ENCODE measurements around the gene SEC62. TPM values are rescaled to one million over a fixed set of nuclear protein-coding genes. Genes with fewer than 3 reads are reported as not detected.

The SEC62 gene
- total and polyA plus RNA-seq, 2 experiments from 2014 or later: 45.4 to 138 TPM

- no peaks in the 10 kb centered on the region for H3K9me2 ChIP-seq (replicated peaks; ENCODE audit: insufficient read depth)
- no peak overlapping the region for H3K4me3 ChIP-seq
- H3K79me2 ChIP-seq: peaks cover 68% of the 10 kb centered on the region
- peak overlapping the region; percentile 59 for H3K4me2 ChIP-seq
- no peaks in the 10 kb centered on the region for H3K9me3 ChIP-seq (ENCODE audit: low read depth)
- WGBS (ENCODE audit: low lambda C conversion rate, missing lambda C conversion rate): 49% methylated on average over 5 of the region's 5 CpGs
- no peaks in the 10 kb centered on the region for H4K20me1 ChIP-seq (ENCODE audit: insufficient read depth, poor library complexity, severe bottlenecking)
- peaks cover 3% of the 10 kb centered on the region for H3K27me3 ChIP-seq
- peaks cover 8% of the 10 kb centered on the region for H3K4me1 ChIP-seq (ENCODE audit: insufficient read depth)
- no peak for TF ChIP-seq CTCF (IDR thresholded peaks at IDR 0.05; ENCODE audit: poor library complexity)
- no peak for TF ChIP-seq EZH2 (IDR thresholded peaks at IDR 0.05; ENCODE audit: borderline replicate concordance)
- no peak for TF ChIP-seq EZH2phosphoT487 (IDR thresholded peaks at IDR 0.05; ENCODE audit: low read depth, severe bottlenecking, unreplicated experiment)
- no peaks in the 10 kb centered on the region for H3K36me3 ChIP-seq (replicated peaks; ENCODE audit: insufficient read depth, low read depth)
- DNase-seq (ENCODE audit: low spot score): no peak
- no peak overlapping the region for H2AFZ ChIP-seq
- peak overlapping the region; percentile 68 for H3K27ac ChIP-seq
Observed at GRCh38 chr3:170046269-170047132, 79.9 kb downstream of the SEC62 start.

GRCh38 chr3:170047133-170047404, 80.5 kb downstream of the SEC62 start:
- Histone ChIP-seq H3K4me2 (peak overlapping the region; percentile 59), H2AFZ (no peak overlapping the region), H3K9me2 (replicated peaks; ENCODE audit: insufficient read depth) (no peaks in the 10 kb centered on the region), H3K4me3 (no peak overlapping the region), H3K27me3 (no peaks in the 10 kb centered on the region), H3K27ac (peak overlapping the region; percentile 68), H3K79me2 (peaks cover 68% of the 10 kb centered on the region), H3K9me3 (ENCODE audit: low read depth) (no peaks in the 10 kb centered on the region), H3K36me3 (replicated peaks; ENCODE audit: insufficient read depth, low read depth) (no peaks in the 10 kb centered on the region), H4K20me1 (ENCODE audit: insufficient read depth, poor library complexity, severe bottlenecking) (no peaks in the 10 kb centered on the region), H3K4me1 (ENCODE audit: insufficient read depth) (peaks cover 8% of the 10 kb centered on the region)
- no peak for DNase-seq (ENCODE audit: low spot score)
- TF ChIP-seq EZH2phosphoT487 (IDR thresholded peaks at IDR 0.05; ENCODE audit: low read depth, severe bottlenecking, unreplicated experiment) (no peak), EZH2 (IDR thresholded peaks at IDR 0.05; ENCODE audit: borderline replicate concordance) (no peak), CTCF (IDR thresholded peaks at IDR 0.05; ENCODE audit: poor library complexity) (no peak)
- 85% methylated on average over 3 of the region's 3 CpGs for WGBS (ENCODE audit: low lambda C conversion rate, missing lambda C conversion rate)

Other genes starting within 250 kb of the SEC62 start
- gene TERC, start 201.7 kb upstream of the SEC62 start, total RNA-seq: 216 and 475 TPM in 2 replicates
- 0.49 and 2.0 TPM in 2 replicates for gene TERC, start 201.7 kb upstream of the SEC62 start, polyA plus RNA-seq
- gene ACTRT3, start 197.2 kb upstream of the SEC62 start, total RNA-seq: 8.3 and 8.7 TPM in 2 replicates
- gene ACTRT3, start 197.2 kb upstream of the SEC62 start, polyA plus RNA-seq: 6.9 and 7.3 TPM in 2 replicates
- gene MYNN, start 193.4 kb upstream of the SEC62 start, total RNA-seq: 19.7 and 23.4 TPM in 2 replicates
- gene MYNN, start 193.4 kb upstream of the SEC62 start, polyA plus RNA-seq: 6.8 and 9.0 TPM in 2 replicates
- gene LRRIQ4, start 153.9 kb upstream of the SEC62 start, total RNA-seq: not detected in 2 replicates
- not detected in 2 replicates for gene LRRIQ4, start 153.9 kb upstream of the SEC62 start, polyA plus RNA-seq
- 0.97 and 1.0 TPM in 2 replicates for gene LRRC34, start 153.9 kb upstream of the SEC62 start, total RNA-seq
- gene LRRC34, start 153.9 kb upstream of the SEC62 start, polyA plus RNA-seq: 0.50 TPM in 1 of 2 replicates, not detected in the other
- 6.1 and 6.5 TPM in 2 replicates for gene LRRC31, start 96.9 kb upstream of the SEC62 start, total RNA-seq
- 1.1 and 1.4 TPM in 2 replicates for gene LRRC31, start 96.9 kb upstream of the SEC62 start, polyA plus RNA-seq
- gene SAMD7, start 55.2 kb upstream of the SEC62 start, total RNA-seq: not detected in 2 replicates
- not detected in 2 replicates for gene SAMD7, start 55.2 kb upstream of the SEC62 start, polyA plus RNA-seq
- 87.9 and 96.2 TPM in 2 replicates for gene GPR160, start 71.2 kb downstream of the SEC62 start, total RNA-seq
- 39.8 and 52.2 TPM in 2 replicates for gene GPR160, start 71.2 kb downstream of the SEC62 start, polyA plus RNA-seq
- gene PHC3, start 214.9 kb downstream of the SEC62 start, total RNA-seq: 36.2 and 36.6 TPM in 2 replicates
- gene PHC3, start 214.9 kb downstream of the SEC62 start, polyA plus RNA-seq: 39.8 and 39.9 TPM in 2 replicates